ENCODE results near the gene TAGLN.

- TF ChIP-seq CTCF (conservative IDR thresholded peaks at IDR 0.05; ENCODE audit: low read length) = no peak
- TF ChIP-seq EZH2phosphoT487 (IDR thresholded peaks at IDR 0.05; ENCODE audit: borderline replicate concordance) = no peak
Measured at GRCh38 chr11:117200813-117201657, 1.9 kb downstream of the TAGLN start.
